H9 (cell line): Measurements from ENCODE around the gene CA7. TPM values are rescaled to one million over a fixed set of nuclear protein-coding genes. Genes with fewer than 3 reads are reported as not detected.

Experiments used
- DNase-seq: peaks from one replicate; pipeline ENCODE4 v3.0.0-alpha.2; 2017
- H2AFZ ChIP-seq: one replicate; pipeline ENCODE4 v1.6.1; 2013; ENCODE audit warnings: mild to moderate bottlenecking, low read length, control low read depth, moderate library complexity
- H2AK5ac ChIP-seq: 2 replicates; pipeline ENCODE4 v1.6.1; 2013; ENCODE audit warnings: low read length, control low read depth, mixed read lengths; ENCODE audit not compliant: insufficient read length
- H2BK120ac ChIP-seq: one replicate; pipeline ENCODE4 v1.6.1; 2013; ENCODE audit warnings: low read depth, mild to moderate bottlenecking, low read length, control low read depth, inconsistent platforms; ENCODE audit not compliant: poor library complexity, severe bottlenecking
- H2BK12ac ChIP-seq: 2 replicates; pipeline ENCODE4 v1.6.1; 2013; ENCODE audit warnings: low read length, control low read depth, mixed read lengths, low read depth; ENCODE audit not compliant: insufficient read length
- H2BK15ac ChIP-seq: 2 replicates; pipeline ENCODE4 v1.6.1; 2013; ENCODE audit warnings: low read depth, low read length, control low read depth
- H2BK20ac ChIP-seq: one replicate; pipeline ENCODE4 v1.6.1; 2013; ENCODE audit warnings: low read depth, mild to moderate bottlenecking, low read length, control low read depth, inconsistent platforms; ENCODE audit not compliant: poor library complexity, severe bottlenecking
- H2BK5ac ChIP-seq: 2 replicates; pipeline ENCODE4 v1.6.1; 2013; ENCODE audit warnings: low read length, control low read depth, mixed read lengths; ENCODE audit not compliant: insufficient read length
- H3K14ac ChIP-seq: 2 replicates; pipeline ENCODE4 v1.6.1; 2013; ENCODE audit warnings: low read length, control low read depth; ENCODE audit not compliant: insufficient read depth
- H3K18ac ChIP-seq: 2 replicates; pipeline ENCODE4 v1.6.1; 2013; ENCODE audit warnings: low read depth, mild to moderate bottlenecking, mixed read lengths, low read length, control low read depth; ENCODE audit not compliant: insufficient read length
- H3K23ac ChIP-seq: 2 replicates; pipeline ENCODE4 v1.6.1; 2013; ENCODE audit warnings: low read length, control low read depth, mixed read lengths, low read depth; ENCODE audit not compliant: insufficient read length
- H3K23me2 ChIP-seq: 2 replicates; pipeline ENCODE4 v1.6.1; 2013; ENCODE audit warnings: low read depth, mild to moderate bottlenecking, mixed read lengths, low read length, control low read depth; ENCODE audit not compliant: insufficient read length, poor library complexity, severe bottlenecking
- H3K27ac ChIP-seq: 2 replicates; pipeline ENCODE4 v1.5.1; 2013; ENCODE audit warnings: low read length, control low read depth, mixed read lengths, low read depth; ENCODE audit not compliant: insufficient read length
- H3K27me3 ChIP-seq: 2 replicates; pipeline ENCODE4 v1.6.1; 2013; ENCODE audit warnings: low read length, control low read depth, inconsistent platforms; ENCODE audit not compliant: insufficient read depth
- H3K4ac ChIP-seq: 2 replicates; pipeline ENCODE4 v1.6.1; 2013; ENCODE audit warnings: low read depth, mild to moderate bottlenecking, control low read depth, inconsistent platforms, low read length, moderate library complexity
- H3K4me1 ChIP-seq: 2 replicates; pipeline ENCODE4 v1.6.1; 2013; ENCODE audit warnings: low read length, control low read depth, inconsistent platforms; ENCODE audit not compliant: insufficient read depth
- H3K4me2 ChIP-seq: 2 replicates; pipeline ENCODE4 v1.6.1; 2013; ENCODE audit warnings: low read length, control low read depth, mixed read lengths; ENCODE audit not compliant: insufficient read length, insufficient read depth
- H3K56ac ChIP-seq: 2 replicates; pipeline ENCODE4 v1.6.1; 2013; ENCODE audit warnings: low read depth, mild to moderate bottlenecking, mixed read lengths, low read length, control low read depth; ENCODE audit not compliant: insufficient read length
- H3K79me1 ChIP-seq: 2 replicates; pipeline ENCODE4 v1.6.1; 2013; ENCODE audit warnings: low read depth, mild to moderate bottlenecking, moderate library complexity, low read length, control low read depth, inconsistent platforms; ENCODE audit not compliant: insufficient read depth, poor library complexity, severe bottlenecking
- H3K79me2 ChIP-seq: 2 replicates; pipeline ENCODE4 v1.6.1; 2013; ENCODE audit warnings: low read length, control low read depth, inconsistent platforms; ENCODE audit not compliant: insufficient read depth
- H3K9ac ChIP-seq: 2 replicates; pipeline ENCODE4 v1.6.1; 2013; ENCODE audit warnings: low read length, control low read depth, mixed read lengths; ENCODE audit not compliant: insufficient read length; ENCODE audit errors: extremely low read depth
- H3K9me3 ChIP-seq: one replicate; pipeline ENCODE4 v1.6.1; 2013; ENCODE audit warnings: low read depth, low read length, inconsistent platforms; ENCODE audit not compliant: control insufficient read depth
- H3T11ph ChIP-seq: one replicate; pipeline ENCODE4 v1.6.1; 2013; ENCODE audit warnings: mild to moderate bottlenecking, low read length, control low read depth, inconsistent platforms
- H4K20me1 ChIP-seq: one replicate; pipeline ENCODE4 v1.6.1; 2013; ENCODE audit not compliant: control insufficient read depth, insufficient read length, insufficient read depth
- H4K5ac ChIP-seq: 2 replicates; pipeline ENCODE4 v1.6.1; 2013; ENCODE audit warnings: low read depth, mild to moderate bottlenecking, mixed read lengths, low read length, control low read depth; ENCODE audit not compliant: insufficient read length
- H4K8ac ChIP-seq: replicated peaks from 2 replicates; pipeline ENCODE4 v1.6.1; 2013; ENCODE audit warnings: low read length, control low read depth, mixed read lengths, low read depth; ENCODE audit not compliant: insufficient read length
- H4K91ac ChIP-seq: 2 replicates; pipeline ENCODE4 v1.6.1; 2013; ENCODE audit warnings: low read depth, mild to moderate bottlenecking, moderate library complexity, mixed read lengths, low read length, control low read depth; ENCODE audit not compliant: insufficient read length
- H3K27ac Mint-ChIP-seq, 3 experiments: 2 replicates in 2 of 3; 3 replicates in 1 of 3; pipeline ENCODE4 v1.8.0; 2020 to 2021; ENCODE audit warnings: mixed read lengths in 3 of 3, mild to moderate bottlenecking in 1 of 3, moderate library complexity in 1 of 3
- H3K27me3 Mint-ChIP-seq: 2 replicates; pipeline ENCODE4 v1.8.0; 2021; ENCODE audit warnings: low read depth, mild to moderate bottlenecking, moderate library complexity, mixed read lengths
- H3K36me3 Mint-ChIP-seq, 3 experiments: 2 replicates in 2 of 3; 3 replicates in 1 of 3; pipeline ENCODE4 v1.8.0; 2020 to 2021; ENCODE audit warnings: low read depth in 3 of 3, mixed read lengths in 3 of 3; ENCODE audit not compliant: insufficient read depth in 1 of 3
- H3K4me1 Mint-ChIP-seq, 2 experiments: 2 replicates each; pipeline ENCODE4 v1.8.0; 2020; ENCODE audit warnings: mixed read lengths in 2 of 2
- H3K4me3 Mint-ChIP-seq, 2 experiments: 2 replicates in 1 of 2; 3 replicates in 1 of 2; pipeline ENCODE4 v1.8.0; 2020 to 2021; ENCODE audit warnings: mild to moderate bottlenecking in 2 of 2, mixed read lengths in 2 of 2, moderate library complexity in 1 of 2
- H3K9me3 Mint-ChIP-seq, 2 experiments: 2 replicates in 1 of 2; 3 replicates in 1 of 2; pipeline ENCODE4 v1.8.0; 2020; ENCODE audit warnings: mild to moderate bottlenecking in 2 of 2, mixed read lengths in 2 of 2, moderate library complexity in 1 of 2
- CTCF ChIP-seq: fragments of 200-600 bp; sonication (generic); conservative IDR thresholded peaks from 3 replicates; pipeline ENCODE4 v1.8.0; 2021; ENCODE audit warnings: antibody characterized with exemption, mild to moderate bottlenecking
- WGBS: extraction: QIAGEN DNeasy Blood & Tissue Kit; methylation state at CpG from one replicate; pipeline ENCODE4 v1.1.7; 2013; ENCODE audit warnings: missing lambda C conversion rate, low lambda C conversion rate, mixed read lengths; ENCODE audit not compliant: insufficient read length; ENCODE audit errors: extremely low coverage; 5-methylcytosine and 5-hydroxymethylcytosine counted together
- total RNA-seq: library from RNA; stranded (reverse); gene quantifications from 2 replicates; pipeline ENCODE4 v1.2.1, GENCODE V29; 2021

The CA7 gene
- total RNA-seq, 1 experiment from 2014 or later = 0.81 TPM

GRCh38 chr16:66878067-66878466 lies 33.9 kb downstream of the CA7 start:
- no peaks in the 10 kb centered on the region for H3K9me3 ChIP-seq
- peaks cover 2% of the 10 kb centered on the region for H3K79me1 ChIP-seq
- Mint-ChIP-seq H3K36me3 (no peaks in the 10 kb centered on the region), H3K27ac (no peak overlapping the region), H3K4me3 (no peak overlapping the region), H3K4me1 (peaks cover 16 to 19% of the 10 kb centered on the region in 2 experiments), H3K27me3 (peaks cover 12% of the 10 kb centered on the region), H3K9me3 (no peaks in the 10 kb centered on the region; a peak in 1 of 5 replicates)
- no peak for TF ChIP-seq CTCF
- no peak overlapping the region for H4K91ac ChIP-seq
- no peak overlapping the region for H3T11ph ChIP-seq
- no peak overlapping the region for H2BK15ac ChIP-seq
- H3K79me2 ChIP-seq = peaks cover 5% of the 10 kb centered on the region; the same call in 1 of the 2 replicates
- no peak overlapping the region for H3K9ac ChIP-seq
- DNase-seq = no peak
- H3K14ac ChIP-seq = no peak overlapping the region
- H4K5ac ChIP-seq = no peak overlapping the region
- no peak overlapping the region for H3K4me2 ChIP-seq
- H3K23me2 ChIP-seq = peaks cover 6% of the 10 kb centered on the region
- WGBS = no CpG with 5 or more reads among the region's 5 CpGs
- H2AK5ac ChIP-seq = no peak overlapping the region
- no peaks in the 10 kb centered on the region for H4K20me1 ChIP-seq
- H3K27ac ChIP-seq = no peak overlapping the region
- no peak overlapping the region for H2BK5ac ChIP-seq
- no peak overlapping the region for H2BK12ac ChIP-seq
- H2AFZ ChIP-seq = no peak overlapping the region
- H2BK120ac ChIP-seq = no peak overlapping the region
- H2BK20ac ChIP-seq = no peak overlapping the region
- H3K23ac ChIP-seq = no peak overlapping the region
- H3K18ac ChIP-seq = no peak overlapping the region
- H3K4me1 ChIP-seq = no peaks in the 10 kb centered on the region; the same call in 1 of the 2 replicates
- no peaks in the 10 kb centered on the region; the same call in 1 of the 2 replicates for H3K27me3 ChIP-seq
- no peak overlapping the region for H3K4ac ChIP-seq
- H3K56ac ChIP-seq = no peak overlapping the region
- H4K8ac ChIP-seq = no peak overlapping the region
